Upper lobe of right lung (tissue), 1 donor: Measurements from ENCODE around the gene HS3ST5. TPM values are rescaled to one million over a fixed set of nuclear protein-coding genes. Genes with fewer than 3 reads are reported as not detected.

ENCODE experiments used
- ATAC-seq: fragments of 200-7000 bp; cut with Tn5 transposase; one replicate; pipeline ENCODE4 v1.9.1; 2020; ENCODE audit warnings: mild to moderate bottlenecking, moderate library complexity
- DNase-seq: peaks from one replicate; pipeline ENCODE4 v3.0.0-alpha.2; 2020
- H3K27ac ChIP-seq: fragments of 200-600 bp; one replicate; pipeline ENCODE4 v1.8.0; 2022
- H3K27me3 ChIP-seq: fragments of 200-600 bp; one replicate; pipeline ENCODE4 v1.8.0; 2022; ENCODE audit warnings: mild to moderate bottlenecking
- H3K36me3 ChIP-seq: fragments of 200-600 bp; one replicate; pipeline ENCODE4 v1.8.0; 2022
- H3K4me1 ChIP-seq: fragments of 200-600 bp; one replicate; pipeline ENCODE4 v1.8.0; 2022
- H3K4me3 ChIP-seq: fragments of 200-600 bp; one replicate; pipeline ENCODE4 v1.8.0; 2022; ENCODE audit warnings: mild to moderate bottlenecking
- H3K9me3 ChIP-seq: fragments of 200-600 bp; one replicate; pipeline ENCODE4 v1.8.0; 2022
- CTCF ChIP-seq: fragments of 200-600 bp; IDR thresholded peaks from one replicate; pipeline ENCODE4 v1.8.0; 2022; ENCODE audit warnings: antibody characterized with exemption
- intact Hi-C: fragments of 100-400 bp; cut with DNase I; formaldehyde crosslinking; loops from one replicate; pipeline ENCODE4 v1.11.0; 2022
- total RNA-seq: library from RNA; stranded (reverse); fragmentation: NEBNext Ultra II Directional; extraction: Animal tissue kit (Norgen Biotek cat#: 25700); gene quantifications from one replicate; pipeline ENCODE4 v1.2.1, GENCODE V29; 2021
- donor health status: DM: no; HTN: yes; CAD: no; lungs with severe emphysema.

The HS3ST5 gene
- total RNA-seq, 1 donor from 2014 or later, result not detected

- H3K4me1 ChIP-seq, result no peaks in the 10 kb centered on the region
- H3K27me3 ChIP-seq, result no peaks in the 10 kb centered on the region
- no peaks in the 10 kb centered on the region for H3K9me3 ChIP-seq
- no peak for TF ChIP-seq CTCF
- no peak for DNase-seq
- H3K4me3 ChIP-seq, result no peak overlapping the region
- intact Hi-C loops, result no loop called here
- no peaks in the 10 kb centered on the region for H3K36me3 ChIP-seq
- no peak for ATAC-seq
- H3K27ac ChIP-seq, result no peak overlapping the region
Observed at GRCh38 chr6:114376611-114377175, 33.9 kb upstream of the HS3ST5 start.

- intact Hi-C loops, result no loop called here
- TF ChIP-seq CTCF, result no peak
- Histone ChIP-seq H3K4me1 (no peaks in the 10 kb centered on the region), H3K36me3 (no peaks in the 10 kb centered on the region), H3K9me3 (no peaks in the 10 kb centered on the region), H3K27ac (no peak overlapping the region), H3K4me3 (no peak overlapping the region), H3K27me3 (no peaks in the 10 kb centered on the region)
- DNase-seq (no peak), ATAC-seq (no peak)
Observed at GRCh38 chr6:114375541-114376192, 32.8 kb upstream of the HS3ST5 start.

GRCh38 chr6:114367315-114367961 is 24.6 kb upstream of the HS3ST5 start:
- Histone ChIP-seq H3K9me3 (no peaks in the 10 kb centered on the region), H3K27ac (no peak overlapping the region), H3K4me1 (no peaks in the 10 kb centered on the region), H3K27me3 (no peaks in the 10 kb centered on the region), H3K4me3 (no peak overlapping the region), H3K36me3 (no peaks in the 10 kb centered on the region)
- no peak for TF ChIP-seq CTCF
- intact Hi-C loops, result no loop called here
- ATAC-seq (no peak), DNase-seq (no peak)

- intact Hi-C loops, result no loop called here
- no peak for ATAC-seq
- H3K4me1 ChIP-seq, result no peaks in the 10 kb centered on the region
- no peaks in the 10 kb centered on the region for H3K36me3 ChIP-seq
- no peak overlapping the region for H3K27ac ChIP-seq
- no peaks in the 10 kb centered on the region for H3K9me3 ChIP-seq
- no peak overlapping the region for H3K4me3 ChIP-seq
- DNase-seq, result no peak
- no peak for TF ChIP-seq CTCF
- H3K27me3 ChIP-seq, result no peaks in the 10 kb centered on the region
Observed at GRCh38 chr6:114366899-114367298, 24.1 kb upstream of the HS3ST5 start.

GRCh38 chr6:114364301-114364700 is 21.5 kb upstream of the HS3ST5 start:
- ATAC-seq (no peak), DNase-seq (no peak)
- Histone ChIP-seq H3K4me3 (no peak overlapping the region), H3K36me3 (no peaks in the 10 kb centered on the region), H3K27ac (no peak overlapping the region), H3K9me3 (no peaks in the 10 kb centered on the region), H3K27me3 (no peaks in the 10 kb centered on the region), H3K4me1 (no peaks in the 10 kb centered on the region)
- TF ChIP-seq CTCF, result no peak
- intact Hi-C loops, result no loop called here
